ENCODE measurements around the gene SULF2.

GRCh38 chr20:47719625-47720024 lies 65.7 kb downstream of the SULF2 start:
- TF ChIP-seq CTCF (IDR thresholded peaks at IDR 0.05) (no peak), EZH2 (IDR thresholded peaks at IDR 0.05; ENCODE audit: borderline replicate concordance, insufficient read depth, low read depth, low read length, poor library complexity, severe bottlenecking) (no peak)
